ENCODE results near the gene DEFB119. TPM values are rescaled to one million over a fixed set of nuclear protein-coding genes. Genes with fewer than 3 reads are reported as not detected.

DEFB119 gene
- total RNA-seq, 1 donor from 2014 or later = not detected

Other genes with a start within 250 kb of the DEFB119 start
- not detected for gene DEFB115, start 132.9 kb downstream of the DEFB119 start, total RNA-seq
- gene DEFB116, start 82.0 kb downstream of the DEFB119 start, total RNA-seq = not detected
- gene DEFB118, start 22.0 kb downstream of the DEFB119 start, total RNA-seq = not detected
- gene DEFB121, start 15.6 kb upstream of the DEFB119 start, total RNA-seq = not detected
- gene DEFB123, start 50.0 kb upstream of the DEFB119 start, total RNA-seq = not detected
- not detected for gene DEFB124, start 84.5 kb upstream of the DEFB119 start, total RNA-seq
- 2.4 TPM for gene REM1, start 84.7 kb upstream of the DEFB119 start, total RNA-seq
- gene HM13, start 123.9 kb upstream of the DEFB119 start, total RNA-seq = 46.7 TPM
- gene ID1, start 214.7 kb upstream of the DEFB119 start, total RNA-seq = 98.9 TPM
- gene COX4I2, start 247.3 kb upstream of the DEFB119 start, total RNA-seq = 7.1 TPM

Data from Right ventricle myocardium inferior (tissue), 1 donor.